GM23248 (cell line): Measurements from ENCODE around the gene PAPOLA. TPM values are rescaled to one million over a fixed set of nuclear protein-coding genes. Genes with fewer than 3 reads are reported as not detected.
A peak's percentile ranks its signal among the peaks of the same experiment; 100 is the strongest.

Source experiments
- DNase-seq: peaks from one replicate; pipeline ENCODE4 v3.0.0-alpha.2; 2015
- H2AFZ ChIP-seq: fragments of 200-600 bp; sonication (generic); 2 replicates; pipeline ENCODE4 v1.6.1; 2016; ENCODE audit warnings: antibody characterized with exemption
- H3F3A ChIP-seq: fragments of 200-600 bp; sonication (generic); 2 replicates; pipeline ENCODE4 v1.6.1; 2016; ENCODE audit warnings: mild to moderate bottlenecking, antibody characterized with exemption, mixed run types; ENCODE audit not compliant: insufficient read depth
- H3K27ac ChIP-seq: fragments of 200-600 bp; sonication (generic); 2 replicates; pipeline ENCODE4 v1.5.1; 2016; ENCODE audit warnings: mild to moderate bottlenecking
- H3K27me3 ChIP-seq: fragments of 200-600 bp; sonication (generic); replicated peaks from 2 replicates; pipeline ENCODE4 v1.6.1; 2016; ENCODE audit warnings: mild to moderate bottlenecking; ENCODE audit not compliant: insufficient read depth
- H3K36me3 ChIP-seq: fragments of 200-600 bp; sonication (generic); 2 replicates; pipeline ENCODE4 v1.6.1; 2016; ENCODE audit warnings: low read depth, mild to moderate bottlenecking
- H3K4me1 ChIP-seq: fragments of 200-600 bp; sonication (generic); 2 replicates; pipeline ENCODE4 v1.6.1; 2016; ENCODE audit warnings: mild to moderate bottlenecking; ENCODE audit not compliant: insufficient read depth
- H3K4me2 ChIP-seq: fragments of 200-600 bp; sonication (generic); one replicate; pipeline ENCODE4 v1.6.1; 2016; ENCODE audit warnings: mild to moderate bottlenecking; ENCODE audit not compliant: unreplicated experiment
- H3K4me3 ChIP-seq: fragments of 200-600 bp; sonication (generic); 2 replicates; pipeline ENCODE4 v1.5.1; 2016; ENCODE audit warnings: mild to moderate bottlenecking
- H3K79me2 ChIP-seq: fragments of 200-600 bp; sonication (generic); 2 replicates; pipeline ENCODE4 v1.6.1; 2016; ENCODE audit warnings: mild to moderate bottlenecking; ENCODE audit not compliant: insufficient read depth
- H3K9ac ChIP-seq: fragments of 200-600 bp; sonication (generic); 2 replicates; pipeline ENCODE4 v1.6.1; 2016; ENCODE audit warnings: mild to moderate bottlenecking
- H3K9me2 ChIP-seq: fragments of 200-600 bp; sonication (generic); 2 replicates; pipeline ENCODE4 v1.6.1; 2016; ENCODE audit warnings: mixed run types, mild to moderate bottlenecking, moderate library complexity; ENCODE audit not compliant: insufficient read depth
- H3K9me3 ChIP-seq: fragments of 200-600 bp; sonication (generic); one replicate; pipeline ENCODE4 v1.6.1; 2017; ENCODE audit warnings: low read depth
- H4K20me1 ChIP-seq: fragments of 200-600 bp; sonication (generic); 2 replicates; pipeline ENCODE4 v1.6.0; 2016; ENCODE audit not compliant: insufficient read depth
- EZH2 ChIP-seq: fragments of 200-600 bp; sonication (generic); IDR thresholded peaks from 2 replicates; pipeline ENCODE4 v1.6.1; 2018; ENCODE audit warnings: antibody characterized with exemption, mild to moderate bottlenecking; ENCODE audit not compliant: insufficient read depth, poor library complexity, severe bottlenecking
- EZH2phosphoT487 ChIP-seq: fragments of 200-600 bp; sonication (generic); IDR thresholded peaks from 2 replicates; pipeline ENCODE4 v1.6.1; 2018; ENCODE audit warnings: antibody characterized with exemption, moderate library complexity, mild to moderate bottlenecking, low read depth; ENCODE audit not compliant: insufficient read depth
- WGBS, 2 experiments: methylation state at CpG; one replicate each; pipeline ENCODE4 v1.1.6; 2015 to 2017; ENCODE audit warnings: low lambda C conversion rate in 2 of 2, low coverage in 1 of 2; ENCODE audit errors: missing lambda C conversion rate in 2 of 2; 5-methylcytosine and 5-hydroxymethylcytosine counted together
- in situ Hi-C: fragments of 300-500 bp; cut with MboI; formaldehyde crosslinking; loops from 2 replicates; pipeline ENCODE4 v1.15.0; 2020
- polyA plus RNA-seq: library from polyadenylated mRNA; unstranded; fragments of >200 nt; fragmentation: Nextera tagmentation; extraction: Ambion mirVana; gene quantifications from 2 replicates; pipeline ENCODE4 v1.2.1, GENCODE V29; 2016
- total RNA-seq: library from RNA; depleted of rRNA; stranded (reverse); fragments of >200 nt; shearing (Covaris generic); gene quantifications from 2 replicates; pipeline ENCODE4 v1.2.3, GENCODE V29; 2014; rRNA removed

Gene PAPOLA
- total RNA-seq: 62.6 and 64.3 TPM in 2 replicates
- polyA plus RNA-seq: 119 and 124 TPM in 2 replicates

DNA sequence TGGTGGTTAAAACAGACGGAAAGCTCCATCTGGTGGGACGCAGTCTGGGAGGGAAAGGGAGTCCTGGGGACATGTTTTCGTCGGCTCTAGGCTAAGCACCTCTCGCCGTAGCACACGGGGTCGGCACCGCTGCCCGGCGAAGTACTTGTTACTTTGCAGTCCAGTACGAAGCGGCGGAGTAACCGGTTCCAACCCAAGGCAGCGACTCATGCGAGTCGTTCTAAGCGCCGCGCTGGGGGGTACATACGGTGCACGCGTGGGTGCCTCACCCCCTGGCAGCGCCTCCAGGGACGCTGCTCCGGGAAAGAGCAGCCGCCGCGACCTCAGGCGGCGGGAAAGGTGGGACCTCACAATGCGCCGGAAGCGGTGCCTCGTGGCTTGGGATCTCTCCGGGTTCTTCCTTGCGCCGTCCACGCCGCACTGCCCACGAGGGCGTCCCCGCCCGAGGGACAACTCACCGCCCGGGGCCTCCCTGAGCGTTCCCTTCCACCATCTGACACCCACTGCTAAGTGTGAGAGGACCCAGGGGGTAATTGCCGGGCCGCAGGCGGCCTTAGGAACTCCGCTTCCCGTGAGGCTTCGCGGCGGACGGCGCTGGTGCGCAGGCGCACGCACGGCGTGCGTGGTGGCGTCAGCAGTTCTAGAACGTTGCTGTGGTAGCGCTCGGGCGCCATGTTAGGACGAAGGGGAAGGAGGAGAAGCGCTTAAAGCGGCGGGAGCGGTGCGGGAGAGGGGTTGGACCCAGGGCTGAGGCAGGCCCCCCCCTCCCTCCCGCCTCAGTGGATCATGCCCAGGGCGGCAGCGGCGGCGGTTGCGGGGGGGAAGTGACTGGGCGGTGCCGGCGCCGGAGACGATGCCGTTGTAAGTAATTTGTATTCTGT lies at the start of gene PAPOLA:
PAPOLA (plus strand) TSS at position 643 of the 881 bp plus-strand sequence; CDS start at position 854, 211 bp downstream.
- DNase-seq: peak; percentile 99
- H3K79me2 ChIP-seq: peaks cover 47% of the 10 kb centered on the region
- H3K9ac ChIP-seq: peak within 1 kb of the TSS; percentile 90
- no peaks in the 10 kb centered on the region for H3K9me3 ChIP-seq
- peak within 1 kb of the TSS; percentile 89 for H3K4me3 ChIP-seq
- H4K20me1 ChIP-seq: peaks cover 5% of the 10 kb centered on the region; the same call in 1 of the 2 replicates
- peak within 1 kb of the TSS; percentile 95 for H3K4me2 ChIP-seq
- in situ Hi-C loops: no loop called here
- H3K27ac ChIP-seq: peak within 1 kb of the TSS; percentile 83
- no peaks in the 10 kb centered on the region for H3K27me3 ChIP-seq
- H3K9me2 ChIP-seq: no peaks in the 10 kb centered on the region
- 1 to 2% methylated on average over 80 to 81 of the region's 87 CpGs for WGBS, 2 experiments
- H3F3A ChIP-seq: 0 out of 2 replicates have a peak, but pooled peaks cover 9% of the 10 kb centered on the region
- H2AFZ ChIP-seq: peak within 1 kb of the TSS; percentile 98
- no peak for TF ChIP-seq EZH2phosphoT487
- TF ChIP-seq EZH2: no peak
- no peaks in the 10 kb centered on the region for H3K36me3 ChIP-seq
- peaks cover 17% of the 10 kb centered on the region for H3K4me1 ChIP-seq

GRCh38 chr14:96452684-96453083 lies 49.5 kb upstream of the PAPOLA start:
- Histone ChIP-seq H3K4me1 (no peaks in the 10 kb centered on the region), H3K79me2 (no peaks in the 10 kb centered on the region), H4K20me1 (no peaks in the 10 kb centered on the region), H3K36me3 (no peaks in the 10 kb centered on the region), H3K4me2 (no peak overlapping the region), H3K9me2 (no peaks in the 10 kb centered on the region), H3K4me3 (no peak overlapping the region), H3K27me3 (no peaks in the 10 kb centered on the region), H3K27ac (no peak overlapping the region), H3K9ac (no peak overlapping the region), H3K9me3 (no peaks in the 10 kb centered on the region), H2AFZ (no peak overlapping the region), H3F3A (no peaks in the 10 kb centered on the region)
- no peak for DNase-seq
- in situ Hi-C loops: no loop called here
- TF ChIP-seq EZH2phosphoT487: no peak
- no peak for TF ChIP-seq EZH2
- WGBS, 2 experiments: 73 to 76% methylated on average over 6 of the region's 6 CpGs

GRCh38 chr14:96455588-96455987 lies 46.6 kb upstream of the PAPOLA start:
- DNase-seq: peak; percentile 45
- Histone ChIP-seq H3K27me3 (no peaks in the 10 kb centered on the region), H4K20me1 (no peaks in the 10 kb centered on the region), H3K79me2 (no peaks in the 10 kb centered on the region), H3F3A (no peaks in the 10 kb centered on the region), H3K4me1 (no peaks in the 10 kb centered on the region), H2AFZ (no peak overlapping the region), H3K9me3 (no peaks in the 10 kb centered on the region), H3K9ac (no peak overlapping the region), H3K9me2 (no peaks in the 10 kb centered on the region), H3K36me3 (no peaks in the 10 kb centered on the region), H3K4me2 (no peak overlapping the region), H3K27ac (no peak overlapping the region), H3K4me3 (no peak overlapping the region)
- no peak for TF ChIP-seq EZH2phosphoT487
- TF ChIP-seq EZH2: no peak
- in situ Hi-C loops: no loop called here
- 46 to 57% methylated on average over 5 of the region's 5 CpGs for WGBS, 2 experiments

GRCh38 chr14:96459851-96460250 lies 42.3 kb upstream of the PAPOLA start:
- in situ Hi-C loops: no loop called here
- Histone ChIP-seq H4K20me1 (no peaks in the 10 kb centered on the region), H3K4me1 (no peaks in the 10 kb centered on the region), H3K79me2 (no peaks in the 10 kb centered on the region), H2AFZ (no peak overlapping the region), H3K9ac (no peak overlapping the region), H3K4me2 (no peak overlapping the region), H3K27me3 (no peaks in the 10 kb centered on the region), H3K4me3 (no peak overlapping the region), H3K9me3 (no peaks in the 10 kb centered on the region), H3K27ac (no peak overlapping the region), H3K9me2 (no peaks in the 10 kb centered on the region), H3K36me3 (no peaks in the 10 kb centered on the region), H3F3A (no peaks in the 10 kb centered on the region)
- 68 to 76% methylated on average over 3 of the region's 3 CpGs for WGBS, 2 experiments
- DNase-seq: no peak
- TF ChIP-seq EZH2phosphoT487 (no peak), EZH2 (no peak)
